GM19452 (cell line): ENCODE data around the gene MICAL3.

Source experiments
- ATAC-seq: cut with Tn5 transposase; IDR thresholded peaks from one replicate; pipeline ENCODE4 v1.9.1; 2021; ENCODE audit not compliant: unreplicated experiment

Gene MICAL3

GRCh38 chr22:17918840-17919239 lies 105.5 kb downstream of the MICAL3 start:
- ATAC-seq: no peak

- no peak for ATAC-seq
These were observed 106.8 kb downstream of the MICAL3 start for GRCh38 chr22:17917490-17917983.

GRCh38 chr22:17916226-17916889 lies 108.0 kb downstream of the MICAL3 start:
- no peak for ATAC-seq

DNA sequence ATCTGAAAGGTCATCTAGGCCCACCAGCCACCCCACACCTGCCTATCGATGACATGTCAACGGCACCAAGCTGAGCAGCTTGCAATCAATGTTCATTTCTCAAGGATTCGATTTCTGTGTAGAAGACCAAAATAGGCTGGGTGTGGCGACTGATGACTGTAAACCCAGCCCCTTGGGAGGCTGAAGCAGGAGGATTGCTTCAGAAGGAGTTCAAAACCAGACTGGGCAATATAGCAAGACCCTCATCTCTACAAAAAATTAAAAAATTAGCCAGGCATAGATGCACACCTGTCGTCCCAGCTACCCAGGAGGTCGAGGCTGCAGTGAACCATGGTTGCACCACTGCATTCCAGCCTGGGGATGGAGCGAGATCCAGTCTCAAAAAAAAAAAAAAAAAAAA lies 108.7 kb downstream of the MICAL3 start:
- no peak for ATAC-seq

GRCh38 chr22:17915188-17915587 lies 109.2 kb downstream of the MICAL3 start:
- ATAC-seq: no peak

GRCh38 chr22:17914474-17914873 lies 109.9 kb downstream of the MICAL3 start:
- ATAC-seq: no peak

DNA sequence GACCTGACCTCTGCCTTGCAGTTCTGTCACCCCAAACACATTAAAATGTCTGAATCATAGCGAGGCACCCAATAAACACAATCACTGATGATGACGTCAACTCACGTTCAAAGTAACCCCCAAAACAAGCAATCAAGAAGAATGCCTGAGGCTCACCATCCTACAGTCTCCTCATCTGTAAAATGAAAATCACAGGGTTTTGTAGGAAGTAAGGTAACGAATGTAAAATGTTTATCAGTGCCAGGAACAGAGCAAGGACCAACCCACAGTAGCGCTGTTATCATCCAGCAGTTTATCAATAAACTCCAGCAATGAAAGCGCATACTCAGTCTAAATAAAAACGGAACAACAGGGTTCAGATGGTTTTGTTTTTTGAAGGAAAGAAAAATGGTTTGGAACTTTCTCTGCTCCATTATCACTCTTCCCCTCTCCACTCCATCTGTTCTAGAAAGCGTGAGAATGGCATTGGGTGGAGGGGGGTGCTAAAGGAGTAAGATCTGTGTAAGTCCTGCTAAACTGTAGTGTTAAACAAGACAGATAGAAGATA lies 110.5 kb downstream of the MICAL3 start:
- no peak for ATAC-seq

- no peak for ATAC-seq
These were observed 111.2 kb downstream of the MICAL3 start for GRCh38 chr22:17912945-17913721.

DNA sequence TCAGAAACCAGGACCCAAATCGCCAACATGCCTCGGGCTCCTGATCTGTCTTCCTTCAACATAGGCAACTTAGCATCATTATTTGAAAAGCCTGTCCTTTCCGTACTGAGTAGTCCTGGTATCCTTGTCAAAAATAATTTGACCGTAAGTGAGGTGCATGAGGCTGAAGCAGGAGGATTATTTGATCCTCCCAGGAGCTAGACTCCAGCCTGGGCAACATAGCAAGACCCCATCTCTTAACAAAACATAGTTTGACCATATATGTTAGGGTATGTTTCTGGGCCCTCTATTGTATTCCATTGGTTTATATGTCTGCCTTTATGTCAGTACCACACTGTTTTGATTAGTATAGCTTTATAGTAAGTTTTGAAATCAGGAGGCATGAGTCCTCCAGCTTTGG lies 112.5 kb downstream of the MICAL3 start:
- ATAC-seq: no peak

- no peak for ATAC-seq
These were observed 113.1 kb downstream of the MICAL3 start for GRCh38 chr22:17911312-17911705.

DNA sequence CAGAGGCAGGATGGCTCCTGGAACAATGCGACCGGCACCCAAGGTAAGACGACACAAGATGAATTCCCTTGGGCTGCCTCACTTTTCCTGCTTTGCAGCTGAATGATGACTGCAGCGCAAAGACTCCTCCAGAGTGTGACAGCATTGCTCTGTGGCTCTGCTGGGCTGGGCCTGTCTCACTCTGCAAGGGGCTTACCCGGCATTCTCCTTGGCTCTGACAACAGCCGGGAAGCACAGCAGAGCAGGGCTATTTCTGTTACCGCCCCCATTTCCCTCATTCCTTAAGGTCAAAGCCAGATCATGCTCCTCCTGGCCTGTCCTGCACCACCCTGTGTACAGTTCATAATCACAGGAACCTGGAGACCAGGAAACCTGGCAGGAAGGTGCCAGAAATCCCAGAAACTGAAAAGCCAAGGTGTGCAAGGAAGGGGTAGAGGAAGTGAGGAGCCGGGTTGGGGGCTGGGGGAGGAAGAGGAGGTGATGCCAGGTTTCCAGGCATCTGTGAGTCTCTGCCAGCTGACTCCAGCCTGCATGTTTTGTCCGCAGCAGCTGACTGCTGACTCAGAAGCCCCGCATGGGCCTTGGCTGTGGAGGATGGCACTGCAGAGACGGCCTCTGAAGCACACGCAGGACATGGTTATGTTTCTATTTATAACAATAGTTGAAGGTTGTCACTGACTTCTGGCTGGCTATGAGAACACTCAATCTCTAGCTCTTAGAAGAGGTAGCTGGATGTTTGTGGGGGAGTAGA lies 113.6 kb downstream of the MICAL3 start:
- no peak for ATAC-seq

- ATAC-seq: no peak
These were observed 116.7 kb downstream of the MICAL3 start for GRCh38 chr22:17907748-17908051.

GRCh38 chr22:17906978-17907747 lies 117.2 kb downstream of the MICAL3 start:
- no peak for ATAC-seq

DNA sequence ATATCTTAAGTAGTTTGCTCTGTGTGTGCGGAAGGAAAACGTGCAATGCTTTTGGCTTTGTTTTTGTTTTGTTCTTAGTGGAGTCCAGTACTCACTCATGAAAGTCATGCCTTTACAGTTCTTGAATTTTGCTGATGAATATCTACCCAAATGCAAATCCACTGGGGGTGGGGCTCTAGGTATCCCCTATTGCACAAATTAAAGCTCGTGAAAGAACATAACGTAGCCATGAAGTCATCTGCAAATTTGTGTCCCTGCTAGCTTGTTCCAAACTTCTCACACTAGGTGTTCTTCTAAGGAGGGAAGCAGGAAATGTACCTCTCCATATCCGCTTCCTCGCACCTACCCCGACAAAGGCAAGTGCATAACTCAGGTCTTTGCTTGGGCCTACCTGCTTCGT lies 118.9 kb downstream of the MICAL3 start:
- no peak for ATAC-seq

GRCh38 chr22:17903564-17904295 lies 120.6 kb downstream of the MICAL3 start:
- ATAC-seq: no peak

- ATAC-seq: no peak
These were observed 121.4 kb downstream of the MICAL3 start for GRCh38 chr22:17902960-17903359.

DNA sequence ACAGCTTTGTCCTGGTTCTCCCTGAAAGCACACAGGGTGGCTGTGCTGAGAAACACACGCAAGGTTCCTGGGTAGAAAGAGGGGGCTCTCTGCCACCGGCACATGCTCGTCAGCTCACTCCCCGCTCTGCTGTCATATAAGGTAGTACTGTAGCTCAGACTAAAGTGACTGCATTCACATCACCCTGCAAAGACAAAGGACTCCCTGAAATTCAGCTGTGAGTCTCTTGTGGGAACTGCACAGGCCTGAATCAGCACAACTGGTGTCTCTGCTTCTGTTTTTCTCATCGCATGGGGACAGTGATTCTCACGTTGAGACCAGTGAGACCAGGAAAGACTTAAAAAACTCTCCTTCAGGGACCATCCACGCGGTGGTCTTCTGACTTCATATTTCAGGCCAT lies 126.0 kb downstream of the MICAL3 start:
- ATAC-seq: no peak

DNA sequence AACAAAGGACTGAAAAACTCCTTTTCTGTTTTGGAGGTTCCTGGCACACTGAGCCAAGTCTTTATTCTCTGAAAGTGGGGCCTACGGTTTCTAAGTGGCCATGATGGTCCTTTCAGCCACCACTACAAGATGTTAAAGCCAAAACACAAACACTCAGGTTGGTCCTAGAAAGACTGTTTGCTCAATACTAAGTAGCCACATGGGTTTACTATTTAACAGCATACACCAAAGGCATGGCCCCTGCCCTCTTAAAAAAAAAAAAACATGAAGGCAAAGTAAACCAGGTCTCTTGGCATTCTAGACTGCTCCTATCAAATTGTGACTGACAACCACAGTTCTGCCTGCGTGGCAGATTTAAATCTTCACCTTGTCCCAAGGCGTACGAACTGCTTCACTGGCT lies 126.5 kb downstream of the MICAL3 start:
- no peak for ATAC-seq

GRCh38 chr22:17897426-17897825 lies 126.9 kb downstream of the MICAL3 start:
- ATAC-seq: no peak

DNA sequence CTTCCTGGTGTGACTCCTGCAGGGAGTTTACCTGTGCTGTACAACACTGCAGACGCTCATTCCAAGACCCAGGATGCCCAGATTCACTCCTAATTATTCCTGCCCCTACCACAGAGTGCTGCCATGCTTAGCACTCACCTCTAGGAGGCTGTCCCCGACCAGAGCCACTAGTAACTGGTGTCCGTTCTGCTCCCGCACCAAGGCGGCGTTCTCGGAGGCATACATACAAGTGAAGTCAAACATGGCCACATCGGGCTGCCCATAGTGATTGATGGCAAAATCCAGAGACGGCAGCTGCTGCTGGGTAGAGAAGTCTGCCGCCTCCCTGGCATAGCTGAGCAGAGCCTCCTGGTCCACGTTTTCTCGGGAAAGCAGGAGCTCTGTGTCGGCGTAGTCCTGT lies 127.8 kb downstream of the MICAL3 start:
- no peak for ATAC-seq
